GM19467 (cell line): ENCODE measurements around the gene ARHGAP22.

Experiments
- ATAC-seq: cut with Tn5 transposase; IDR thresholded peaks from one replicate; pipeline ENCODE4 v1.9.1; 2021; ENCODE audit warnings: mild to moderate bottlenecking, moderate library complexity; ENCODE audit not compliant: unreplicated experiment

ARHGAP22 gene

DNA sequence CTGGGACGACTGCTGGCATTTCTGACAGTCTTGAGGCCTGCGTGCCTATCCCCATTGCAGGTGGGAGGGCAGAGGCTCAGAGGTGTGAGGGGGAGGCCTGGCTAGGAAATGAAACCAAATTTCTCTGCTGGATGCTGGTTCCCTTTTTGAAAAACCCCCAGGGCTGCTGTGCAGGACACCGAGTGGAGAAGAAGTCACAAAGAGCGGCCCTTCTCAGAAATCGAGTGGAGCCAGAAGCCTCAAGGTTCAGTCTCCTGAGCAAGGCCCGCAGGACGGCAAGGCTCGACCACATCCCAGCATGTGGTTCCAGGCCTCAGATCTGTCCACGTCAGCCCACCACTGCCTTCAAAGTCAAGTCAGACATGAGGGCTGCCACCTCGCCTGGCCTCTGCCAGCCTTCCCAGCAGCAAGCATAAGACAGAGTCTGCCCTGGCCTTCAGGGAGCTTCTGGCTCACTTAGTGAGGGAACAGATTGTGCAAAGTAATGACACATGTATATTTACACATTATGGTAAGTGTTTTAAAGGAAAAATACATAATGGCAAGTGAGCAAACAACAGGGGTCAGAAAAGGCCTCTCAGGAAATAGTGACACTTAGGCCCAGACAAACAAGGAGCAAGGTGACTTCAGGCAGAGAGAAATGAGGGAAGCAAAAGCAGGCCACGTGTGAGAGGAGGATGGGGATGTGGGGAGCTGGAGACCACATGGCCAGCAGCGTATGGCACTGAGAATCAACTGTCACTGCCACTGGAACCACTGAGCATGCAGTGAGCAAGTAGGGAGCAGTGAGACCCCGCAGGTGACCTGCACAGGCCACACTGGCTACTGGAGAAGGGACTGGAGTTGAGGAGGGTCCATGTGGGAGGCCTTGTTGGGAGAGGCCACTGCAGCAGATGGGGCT lies 86.7 kb downstream of the ARHGAP22 start:
- no peak for ATAC-seq

DNA sequence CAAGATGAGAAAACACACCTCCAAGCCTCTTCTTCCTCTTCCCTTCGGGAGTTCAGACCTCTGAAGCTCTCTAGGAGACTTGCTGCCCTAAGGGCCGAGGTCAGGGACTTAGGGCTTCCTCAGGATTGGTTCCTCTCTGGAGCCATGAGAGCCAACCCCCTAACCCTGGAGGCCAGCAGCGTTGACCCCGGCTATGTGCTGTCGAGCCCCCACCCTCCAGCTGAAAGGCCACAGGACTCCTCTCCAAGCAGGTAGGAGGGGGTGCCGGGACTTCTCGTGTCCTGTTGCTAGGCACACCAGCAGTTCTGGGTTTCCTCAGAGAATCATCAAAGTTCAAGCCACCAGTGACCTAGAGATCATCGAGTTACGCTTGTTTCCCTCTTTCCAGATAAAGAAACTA lies 87.4 kb downstream of the ARHGAP22 start:
- no peak for ATAC-seq

DNA sequence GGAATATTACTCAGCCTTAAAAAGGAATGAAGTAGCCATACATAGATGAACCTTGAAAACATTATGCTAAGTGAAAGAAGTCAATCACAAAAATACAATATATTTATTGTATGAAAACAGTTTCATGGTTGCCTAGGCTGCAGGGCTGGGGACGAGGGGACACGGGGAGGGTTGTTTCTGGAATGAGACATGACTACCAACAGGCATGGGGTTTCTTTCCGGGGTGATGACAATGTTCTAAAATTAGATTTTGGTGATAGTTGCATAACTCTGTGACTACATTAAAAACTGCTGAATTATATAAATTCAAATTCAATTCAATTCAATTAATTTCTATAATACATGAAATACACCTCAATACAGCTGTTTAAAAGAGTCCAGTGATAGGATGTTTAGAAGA lies 88.0 kb downstream of the ARHGAP22 start:
- no peak for ATAC-seq

DNA sequence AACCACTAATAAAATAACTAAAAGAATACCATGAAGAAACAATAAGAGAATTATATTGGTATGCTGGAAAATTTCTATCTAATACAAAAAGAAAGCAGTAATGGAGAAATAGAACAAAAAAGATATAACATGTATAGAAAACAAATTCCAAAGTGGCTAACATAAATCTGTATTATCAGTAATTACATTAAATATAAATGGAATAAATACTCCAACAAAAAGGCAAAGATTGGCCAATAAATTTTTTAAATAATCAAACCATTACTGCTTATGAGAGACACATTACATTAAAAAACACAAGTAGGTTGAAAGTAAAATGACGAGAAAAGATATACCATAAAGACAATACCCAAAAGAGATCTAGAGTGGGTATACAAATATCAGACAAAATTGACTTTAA lies 90.0 kb downstream of the ARHGAP22 start:
- no peak for ATAC-seq

DNA sequence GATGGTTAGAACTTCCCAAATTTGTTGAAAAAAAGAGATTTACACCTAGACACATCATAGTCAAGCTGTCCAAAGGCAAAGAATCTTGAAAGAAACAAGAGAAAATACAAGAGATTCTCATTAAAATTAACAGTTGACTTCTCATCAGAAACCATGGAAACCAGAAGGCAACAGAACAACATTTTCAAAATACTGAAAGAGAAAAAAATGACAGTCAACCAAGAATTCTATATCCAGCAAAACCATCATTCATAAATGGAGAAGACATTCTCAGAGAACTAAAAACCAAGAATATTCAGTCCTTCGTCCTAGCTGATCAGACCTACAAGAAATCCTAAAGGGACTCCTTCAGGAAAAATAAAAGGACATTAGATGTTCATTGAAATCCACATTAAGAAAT lies 90.6 kb downstream of the ARHGAP22 start:
- ATAC-seq: no peak

DNA sequence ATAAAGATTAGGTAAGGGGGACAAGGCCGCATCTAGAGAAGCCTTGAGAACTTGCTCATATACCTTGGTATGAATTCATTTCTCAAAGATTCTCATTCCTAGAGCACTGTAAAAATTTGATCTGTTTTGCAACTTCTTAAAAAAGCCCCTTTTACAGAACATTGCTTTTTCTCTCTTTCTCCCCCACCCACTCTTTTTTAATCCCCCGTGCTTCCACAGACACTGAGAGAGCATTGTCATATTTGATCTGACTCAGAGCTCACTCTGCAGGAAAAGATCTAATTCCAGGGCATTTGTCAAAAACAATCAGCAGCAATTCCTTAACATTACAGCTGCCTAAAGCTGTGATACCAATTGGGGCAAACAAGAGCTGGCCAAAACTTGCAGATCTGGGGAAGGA lies 92.0 kb downstream of the ARHGAP22 start:
- ATAC-seq: no peak

DNA sequence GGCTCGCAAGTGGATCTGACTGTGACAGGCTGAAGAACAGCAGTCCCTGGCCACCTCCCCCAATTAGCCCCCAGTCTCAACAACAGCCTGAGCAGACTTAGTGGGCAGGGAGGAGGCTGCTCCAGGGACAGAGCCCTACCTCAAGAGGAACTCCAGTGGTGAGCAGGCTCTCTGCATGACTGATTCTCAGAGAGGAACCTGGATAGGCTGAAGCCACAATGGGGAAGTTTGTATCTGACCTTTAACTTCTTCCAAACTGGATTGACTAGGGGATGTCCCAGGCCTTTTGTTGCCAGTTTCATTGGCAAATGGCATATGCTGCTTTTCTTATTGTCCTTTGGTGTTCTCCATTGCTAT lies 93.0 kb downstream of the ARHGAP22 start:
- ATAC-seq: no peak

DNA sequence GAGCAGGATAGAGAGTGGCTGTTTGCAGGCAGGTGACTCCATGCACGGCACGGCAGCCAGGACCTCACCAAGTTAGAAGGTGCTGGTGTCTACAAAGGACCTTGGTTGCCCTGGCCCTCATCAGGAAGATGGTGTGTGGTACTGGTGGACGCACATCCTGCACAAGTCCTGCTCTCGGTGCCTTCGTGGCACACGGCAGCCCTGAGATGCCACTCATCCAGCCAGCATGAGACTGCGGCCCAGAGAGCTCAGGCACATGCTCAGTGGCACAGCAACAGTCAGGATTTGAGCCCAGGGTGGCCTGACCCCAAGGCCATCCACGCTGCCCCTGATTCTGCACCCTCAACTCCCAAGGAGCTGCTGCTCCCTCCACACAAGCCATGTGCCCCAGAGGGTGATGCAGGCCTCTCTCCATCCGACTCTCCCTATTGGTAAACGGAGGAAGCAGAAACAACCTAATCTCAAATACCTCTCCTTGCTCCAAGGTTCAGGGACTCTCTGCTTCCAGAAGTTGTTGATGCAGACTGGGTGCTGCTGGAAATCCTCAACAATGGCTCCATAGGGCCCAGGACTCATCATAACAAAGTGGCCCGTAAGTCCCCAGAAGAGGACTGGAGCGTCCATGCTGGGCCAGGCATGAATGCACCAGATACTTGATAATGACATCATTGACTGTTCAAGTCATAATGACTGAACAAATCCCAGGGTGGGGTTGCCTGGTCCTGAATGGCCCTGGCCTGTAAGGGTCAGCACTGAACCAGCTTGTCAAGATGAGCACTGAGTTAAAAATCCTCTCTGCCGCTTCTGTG lies 93.6 kb downstream of the ARHGAP22 start:
- ATAC-seq: no peak

DNA sequence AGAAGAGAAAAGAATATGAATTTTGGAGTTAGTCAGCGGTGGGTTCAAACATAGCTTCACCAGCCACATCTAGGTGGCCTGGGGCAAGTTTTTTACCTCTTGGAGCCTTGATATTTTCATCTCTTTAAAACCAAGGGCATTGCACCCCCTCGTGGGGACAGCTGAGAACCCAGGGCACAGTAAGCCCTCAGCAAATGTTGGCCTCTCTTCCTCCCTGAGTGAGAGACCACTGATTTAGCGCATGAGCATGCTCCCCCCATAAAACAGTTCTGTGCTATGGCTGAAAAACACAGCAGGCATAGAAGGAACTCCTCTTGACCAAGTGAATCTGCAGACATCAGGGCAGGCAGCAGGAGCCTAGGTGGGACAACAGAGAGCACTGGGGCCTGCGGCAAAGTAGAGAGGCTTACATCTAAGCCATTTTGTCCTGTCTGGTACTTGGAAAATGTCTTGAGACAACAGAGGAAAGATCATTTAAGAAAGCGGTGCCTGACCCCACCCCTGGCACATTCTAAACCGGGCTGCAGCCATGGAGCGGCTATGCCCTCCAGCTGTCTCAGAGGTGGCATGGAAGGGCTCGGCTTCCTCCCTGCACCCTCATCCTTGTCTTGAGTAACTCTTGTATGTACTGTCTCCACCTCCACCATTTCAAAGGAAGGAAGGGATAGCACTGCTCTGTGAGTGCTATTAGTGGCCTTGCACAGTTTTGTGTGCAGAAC lies 94.7 kb downstream of the ARHGAP22 start:
- ATAC-seq: no peak

DNA sequence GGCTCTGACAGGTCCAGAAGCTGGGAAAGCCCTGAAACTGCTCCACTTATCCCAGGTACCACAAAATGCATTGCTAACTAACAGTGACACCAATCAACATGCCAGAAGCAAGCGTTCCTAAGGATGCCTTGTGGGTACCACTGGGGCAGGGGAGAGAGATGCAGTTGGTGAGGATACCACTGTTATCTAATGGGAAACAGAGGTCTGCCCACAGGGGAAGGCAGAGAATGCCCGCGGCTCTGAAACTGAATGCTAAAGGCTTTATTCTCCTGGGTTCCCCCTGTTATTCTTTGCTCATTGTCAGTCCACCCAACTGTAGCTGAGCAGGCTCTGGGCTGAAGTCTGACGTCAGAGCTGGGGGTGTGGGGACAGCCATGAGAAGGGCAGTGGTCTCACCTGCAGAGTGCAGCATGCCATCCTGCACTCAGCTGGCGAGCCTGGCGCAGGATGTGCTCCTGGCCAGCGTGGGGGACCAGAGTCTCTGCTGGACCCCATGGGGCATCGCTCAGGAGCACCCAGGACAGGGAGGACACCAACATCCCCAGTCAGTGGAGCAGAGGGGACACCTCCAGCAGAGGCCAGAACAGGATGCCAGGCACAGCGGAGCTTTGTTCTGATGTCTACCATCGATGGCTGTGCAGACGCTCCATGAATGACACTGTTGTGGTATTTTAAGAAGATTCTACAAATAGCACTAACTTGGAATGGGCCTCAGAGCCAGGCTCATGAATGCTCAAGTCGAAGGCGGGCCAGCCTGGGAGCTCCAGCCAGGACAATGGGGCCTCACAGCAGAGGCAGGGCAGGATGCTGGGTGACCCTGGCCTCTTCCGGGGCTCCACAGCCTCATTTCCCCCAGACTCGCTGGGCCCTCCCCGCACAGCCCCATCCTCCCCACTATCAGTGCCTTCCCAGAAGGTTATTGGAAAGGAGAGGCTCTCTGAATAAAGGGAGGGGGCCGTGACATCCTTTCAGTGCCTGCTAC lies 95.8 kb downstream of the ARHGAP22 start:
- ATAC-seq: no peak

DNA sequence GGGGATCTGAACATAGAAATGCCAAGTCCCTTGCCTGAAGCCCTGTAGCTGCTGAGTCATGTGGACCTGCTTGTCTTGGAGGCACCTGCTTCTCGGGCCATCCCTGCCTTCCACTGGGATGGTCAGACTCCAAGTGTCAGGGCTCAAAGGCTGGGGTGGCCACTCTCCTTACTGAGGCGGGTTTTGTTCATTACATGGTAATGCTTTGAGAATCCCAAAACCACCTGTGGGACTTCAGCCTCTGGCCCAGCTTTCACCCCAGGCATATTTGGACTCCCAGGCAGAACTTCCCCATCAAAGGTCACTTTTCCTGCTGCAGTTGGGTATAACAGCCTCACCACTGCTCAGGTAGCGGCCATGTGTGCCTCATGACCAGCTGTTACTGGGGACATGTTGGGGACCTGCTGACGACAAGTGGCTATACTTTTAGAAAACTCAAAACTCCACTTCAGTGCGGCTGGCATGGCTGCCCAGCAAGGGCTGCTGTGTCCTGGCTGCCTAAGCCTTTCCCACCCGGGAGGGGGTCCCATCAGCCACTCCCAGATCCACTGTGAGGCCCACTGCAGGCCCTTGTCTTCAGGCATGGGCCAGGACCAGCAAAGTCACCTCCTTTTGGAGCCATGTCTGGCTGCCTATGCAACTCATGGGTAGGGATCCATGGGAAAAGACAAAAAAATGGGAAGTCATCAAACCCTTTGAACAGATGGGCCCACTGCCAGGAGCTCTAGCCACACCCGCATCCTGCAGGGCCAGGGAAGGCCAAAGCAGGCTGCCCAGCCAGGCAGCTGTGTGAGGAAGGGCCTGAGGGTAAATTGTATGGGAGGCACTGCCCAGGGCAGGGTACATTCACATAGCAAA lies 96.7 kb downstream of the ARHGAP22 start:
- no peak for ATAC-seq

DNA sequence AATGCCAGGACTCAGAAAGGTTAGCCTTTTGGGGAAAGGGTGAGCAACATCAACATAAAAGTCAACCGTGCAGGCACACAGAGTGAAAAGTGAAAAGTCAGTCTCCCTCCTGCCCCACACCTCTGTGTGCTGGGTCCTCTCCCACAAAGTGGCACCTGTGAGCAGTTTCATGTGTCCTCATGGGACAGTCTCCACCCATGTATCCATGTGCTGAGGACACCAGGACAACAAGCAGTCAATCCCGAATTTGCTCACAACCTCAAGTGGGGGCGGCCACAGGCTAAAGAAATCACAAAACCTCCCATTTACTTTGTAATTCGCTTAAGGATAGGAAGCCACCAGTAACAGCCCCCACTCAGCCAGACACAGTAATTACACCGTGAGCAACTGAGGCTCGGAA lies 97.4 kb downstream of the ARHGAP22 start:
- ATAC-seq: no peak

DNA sequence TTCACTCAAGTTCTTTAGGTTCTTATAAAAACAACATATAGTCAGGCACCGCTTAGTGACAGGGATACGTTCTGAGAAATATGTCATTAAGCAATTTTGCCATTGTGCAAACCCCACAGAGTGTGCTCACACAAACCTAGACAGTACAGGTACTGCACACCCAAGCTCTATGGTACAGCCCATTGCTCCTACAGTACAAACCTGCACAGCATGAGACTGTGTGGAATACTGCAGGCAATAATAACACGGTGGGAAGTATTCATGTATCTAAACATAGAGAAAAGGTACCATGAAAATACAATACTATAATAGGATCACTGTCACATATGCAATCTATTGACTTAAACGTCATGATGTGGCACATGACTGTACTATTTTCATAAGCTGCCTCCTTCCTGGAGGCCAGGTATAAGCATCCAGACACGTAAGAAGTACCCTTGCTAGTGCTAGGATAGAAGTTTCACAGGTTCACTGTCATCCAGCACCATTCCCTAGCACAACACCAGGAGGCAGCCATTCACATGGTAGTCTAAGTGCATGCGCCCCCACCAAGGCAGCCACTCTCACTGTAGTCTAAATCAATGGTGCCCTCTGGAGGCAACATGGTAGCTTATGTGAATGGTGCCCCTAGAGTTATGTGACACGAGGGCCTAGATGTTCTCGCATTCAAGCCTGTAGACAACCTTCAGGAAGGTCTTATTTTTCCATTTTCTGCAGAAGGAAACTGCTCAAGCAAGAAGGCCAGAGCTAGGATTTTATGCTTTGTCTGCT lies 98.5 kb downstream of the ARHGAP22 start:
- no peak for ATAC-seq

DNA sequence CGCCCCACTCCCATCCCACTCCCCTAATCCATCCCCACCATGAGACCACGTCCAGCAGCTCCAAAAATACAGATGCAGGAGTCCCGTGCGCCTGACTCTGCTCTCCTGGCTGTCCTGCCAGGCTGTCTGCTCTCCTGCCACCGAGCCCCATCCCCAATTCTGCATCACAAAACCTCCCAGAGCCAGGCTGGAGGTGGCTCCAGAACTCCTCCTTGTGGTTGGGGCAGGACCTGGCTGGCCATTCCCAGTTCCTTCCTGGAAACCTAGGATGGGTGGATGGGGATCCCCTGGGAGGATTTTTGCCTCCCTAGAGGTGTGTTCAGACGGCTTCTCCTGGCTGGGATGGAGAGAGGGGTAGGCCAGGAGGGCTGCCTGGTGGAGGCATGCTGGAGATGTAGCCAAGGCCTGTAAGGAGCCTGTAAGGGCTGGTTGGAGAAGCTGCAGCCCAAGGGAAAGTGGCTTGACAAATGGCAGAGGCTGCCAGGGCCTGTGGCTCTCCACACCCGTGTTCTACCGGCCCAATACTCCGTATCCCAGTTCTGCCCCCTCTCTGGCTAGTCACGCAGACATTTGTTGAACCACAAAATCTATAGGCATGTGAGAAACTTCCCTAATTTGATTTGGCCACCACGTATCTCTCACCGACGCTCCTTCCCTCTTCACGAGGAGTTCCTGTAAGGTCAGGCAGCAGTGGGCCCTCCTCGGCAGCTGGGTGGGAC lies 99.3 kb downstream of the ARHGAP22 start:
- no peak for ATAC-seq

DNA sequence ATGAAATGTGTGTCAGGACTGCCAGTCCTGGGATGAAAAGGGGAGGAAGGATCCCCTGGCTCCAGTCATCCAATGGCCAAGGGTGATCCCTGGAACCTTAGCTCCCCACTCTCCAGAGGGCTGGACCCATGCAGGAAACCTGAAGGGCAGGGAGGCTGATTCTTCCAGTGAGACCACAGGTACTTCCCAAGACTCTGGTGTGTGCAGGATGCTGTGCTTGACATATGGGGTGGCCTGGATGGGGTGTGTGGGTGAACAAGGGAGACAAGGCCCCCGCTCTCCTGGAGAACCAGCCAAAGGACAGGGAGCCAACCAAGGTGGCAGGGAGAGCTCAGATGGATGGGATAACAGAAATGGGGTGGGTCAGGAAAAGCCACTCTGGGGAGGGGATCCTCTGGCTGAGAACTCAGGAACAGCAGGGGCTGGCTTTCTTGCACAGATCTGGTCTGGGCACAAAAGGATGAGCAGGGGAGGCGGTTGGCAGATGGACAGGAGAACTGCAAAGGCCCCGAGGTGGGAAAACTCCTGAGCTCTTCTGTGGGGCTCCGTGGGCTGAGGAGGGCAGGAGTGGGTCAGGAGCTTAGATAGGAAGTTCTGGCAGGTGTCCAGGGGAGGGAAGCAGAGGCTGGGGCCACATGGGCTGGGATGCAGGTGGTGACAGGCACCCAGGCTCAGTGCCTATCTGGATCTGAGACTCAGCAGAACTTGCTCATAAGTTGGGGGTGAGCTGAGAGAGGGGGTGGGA lies 100.6 kb downstream of the ARHGAP22 start:
- no peak for ATAC-seq

DNA sequence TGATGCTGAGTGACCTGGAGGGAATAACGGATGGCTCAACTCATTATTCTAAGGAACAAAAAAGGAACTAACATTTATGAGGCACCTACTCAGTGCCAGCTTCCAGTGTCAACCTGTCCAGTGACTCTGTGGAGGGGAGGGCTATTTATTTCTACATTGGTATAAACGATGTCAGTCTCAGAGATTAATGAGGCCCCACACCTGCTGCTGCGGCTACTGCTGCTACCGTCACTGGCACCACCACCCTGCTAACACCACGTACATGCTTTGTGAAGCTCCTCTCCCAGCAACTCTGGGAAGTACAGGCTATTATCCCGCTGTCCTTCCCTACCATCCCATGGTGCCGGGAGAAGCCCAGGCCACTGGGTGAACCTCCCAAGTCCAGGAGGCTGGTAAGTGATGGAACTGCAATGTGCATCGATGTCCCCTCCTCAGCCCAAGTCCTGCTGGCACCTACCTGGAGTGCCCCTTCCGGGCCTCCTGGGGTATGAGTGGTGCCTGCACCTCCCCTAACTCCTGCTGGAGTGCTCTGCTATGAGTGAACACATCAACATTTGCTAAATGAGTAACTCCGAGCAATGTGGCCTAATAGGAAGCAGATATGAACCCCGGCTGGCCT lies 101.5 kb downstream of the ARHGAP22 start:
- no peak for ATAC-seq

DNA sequence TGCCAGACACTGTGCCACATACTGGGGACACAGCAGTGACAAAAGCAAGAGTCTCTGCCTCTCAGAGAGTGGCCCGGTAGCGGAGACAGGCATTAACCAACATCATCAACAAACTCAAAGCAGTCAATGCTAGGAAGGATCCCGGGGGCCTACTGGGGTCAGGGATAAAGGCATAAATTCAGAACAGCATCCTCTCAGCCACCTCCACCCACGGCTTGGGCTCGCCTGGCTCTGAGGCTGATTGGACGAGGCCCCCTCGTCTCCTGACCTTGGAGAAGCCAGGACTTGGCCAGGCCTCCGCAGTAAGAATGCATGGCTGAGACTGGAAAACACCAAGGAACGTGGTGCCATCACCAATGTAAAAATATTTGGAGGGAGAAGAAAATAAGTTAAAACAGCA lies 102.1 kb downstream of the ARHGAP22 start:
- no peak for ATAC-seq
